ENCODE results near the gene SYNGR1. TPM values are rescaled to one million over a fixed set of nuclear protein-coding genes. Genes with fewer than 3 reads are reported as not detected.

SYNGR1 gene
- total RNA-seq, 120 experiments from 2014 or later, result 108 to 421 (median 288) TPM

Other genes starting within 250 kb of the SYNGR1 start
- 100 to 1,000 TPM; 112 to 229 (median 170) TPM for gene CBX7, start 197.3 kb upstream of the SYNGR1 start, total RNA-seq
- 10 to 100 TPM in 111 of 120 experiments, 1 to 10 TPM in 9; 5.1 to 28.8 (median 16.2) TPM for gene PDGFB, start 105.0 kb upstream of the SYNGR1 start, total RNA-seq
- gene RPL3, start 30.4 kb upstream of the SYNGR1 start, total RNA-seq, result 100 to 1,000 TPM; 562 to 963 (median 699) TPM
- gene TAB1, start 49.8 kb downstream of the SYNGR1 start, total RNA-seq, result 10 to 100 TPM; 25.2 to 75.7 (median 46.7) TPM
- 100 to 1,000 TPM in 30 of 120 experiments, 10 to 100 TPM in 90; 57.7 to 147 (median 92.3) TPM for gene MGAT3, start 107.0 kb downstream of the SYNGR1 start, total RNA-seq
- 10 to 100 TPM; 21.3 to 40.7 (median 28.0) TPM for gene MIEF1, start 152.3 kb downstream of the SYNGR1 start, total RNA-seq
- gene ATF4, start 170.6 kb downstream of the SYNGR1 start, total RNA-seq, result 100 to 1,000 TPM; 110 to 287 (median 161) TPM
- 100 to 1,000 TPM in 2 of 120 experiments, 10 to 100 TPM in 118; 44.3 to 109 (median 63.6) TPM for gene RPS19BP1, start 182.8 kb downstream of the SYNGR1 start, total RNA-seq
- 10 to 100 TPM in 119 of 120 experiments, 1 to 10 TPM in 1; 7.4 to 42.2 (median 25.6) TPM for gene CACNA1I, start 220.8 kb downstream of the SYNGR1 start, total RNA-seq

Data from dorsolateral prefrontal cortex (tissue), 118 donors.